SH-SY5Y (cell line): ENCODE results near the gene ABCC4.

Source experiments
- GATA2 ChIP-seq: IDR thresholded peaks from 2 replicates; pipeline ENCODE4 v1.6.1; 2011; ENCODE audit warnings: mild to moderate bottlenecking, low read depth, low read length
- GATA3 ChIP-seq: IDR thresholded peaks from 2 replicates; pipeline ENCODE4 v1.6.1; 2011; ENCODE audit warnings: low read depth, mild to moderate bottlenecking, low read length, moderate library complexity

- TF ChIP-seq GATA3 (no peak), GATA2 (no peak)
These were observed 185.7 kb downstream of the ABCC4 start for GRCh38 chr13:95115525-95115924.
